Ovary (tissue), 9 donors: Measurements from ENCODE around the gene LTBP2. TPM values are rescaled to one million over a fixed set of nuclear protein-coding genes. Genes with fewer than 3 reads are reported as not detected.

ENCODE experiments used
- DNase-seq, 5 donors: peaks; one replicate each; pipeline ENCODE4 v3.0.0-alpha.2; 2019 to 2020
- H3K27ac ChIP-seq, 2 donors: fragments of 200-600 bp; one replicate each; pipeline versions ENCODE4 v1.5.1 to v1.8.0; 2019 to 2022
- H3K27me3 ChIP-seq: fragments of 200-600 bp; one replicate; pipeline ENCODE4 v1.8.0; 2022
- H3K36me3 ChIP-seq: fragments of 200-600 bp; sonication (generic); one replicate; pipeline ENCODE4 v1.5.1; 2019
- H3K4me1 ChIP-seq: one replicate; pipeline ENCODE4 v1.8.1; 2013; ENCODE audit warnings: mild to moderate bottlenecking, moderate library complexity; ENCODE audit not compliant: insufficient read depth
- H3K4me3 ChIP-seq: fragments of 200-600 bp; sonication (generic); one replicate; pipeline ENCODE4 v1.5.1; 2017
- H3K9me3 ChIP-seq, 2 donors: fragments of 200-600 bp in 1 of 2; sonication (generic) in 1 of 2; one replicate each; pipeline versions ENCODE4 v1.5.1 to v1.8.1; 2013 to 2019; ENCODE audit warnings: mild to moderate bottlenecking in 1 of 2, moderate library complexity in 1 of 2
- CTCF ChIP-seq, 3 donors: fragments of 450-650 bp in 2 of 3; fragments of 200-600 bp in 1 of 3; IDR thresholded peaks; one replicate each; pipeline versions ENCODE4 v1.5.1 to v1.8.0; 2016 to 2022; ENCODE audit warnings: antibody characterized with exemption in 3 of 3, mild to moderate bottlenecking in 1 of 3
- EP300 ChIP-seq: sonication (generic); formaldehyde crosslinking; IDR thresholded peaks from one replicate; pipeline ENCODE4 v1.6.1; 2017; ENCODE audit warnings: antibody characterized with exemption
- POLR2A ChIP-seq: fragments of 450-650 bp; IDR thresholded peaks from one replicate; pipeline ENCODE4 v1.6.1; 2017; ENCODE audit warnings: antibody characterized with exemption, mild to moderate bottlenecking, moderate library complexity
- WGBS, 3 donors: extraction: QIAGEN DNeasy Blood & Tissue Kit in 1 of 3; methylation state at CpG; one replicate each; pipeline versions ENCODE4 v1.1.5 to v1.1.7; 2013 to 2017; 5-methylcytosine and 5-hydroxymethylcytosine counted together
- intact Hi-C, 4 donors: fragments of 100-400 bp; cut with DNase I; formaldehyde crosslinking; loops; one replicate each; pipeline versions ENCODE4 v1.11.0 to v1.15.1; 2022 to 2023
- polyA plus RNA-seq, 2 donors: library from polyadenylated mRNA; stranded (reverse); fragments of 200-250 nt in 1 of 2; fragments of 350-450 nt in 1 of 2; fragmentation: Illumina TruSeq in 1 of 2; extraction: RNeasy Lipid Tissue Mini Kit (QIAGEN cat#74804) in 1 of 2; gene quantifications; one replicate each; pipeline ENCODE4 v1.2.3, GENCODE V29; 2013 to 2014
- total RNA-seq, 7 donors: library from RNA; depleted of rRNA in 2 of 7; stranded (reverse); fragments of >200 nt in 2 of 7; fragmentation: NEBNext Ultra II Directional in 3 of 7; extraction: Animal tissue kit (Norgen Biotek cat#: 25700) in 3 of 7; gene quantifications; one replicate each; pipeline versions ENCODE4 v1.1.0 to v1.2.4, GENCODE V29; 2016 to 2023
- donor health status: DM: no; HTN: no; CAD: no; lungs with moderate emphysema.
- donor health status: DM: no; HTN: no; CAD: no.
- donor health status: Bipolar disorder and iron deficiency.
- donor health status: DM: yes; HTN: yes; CAD: no.
- donor health status: DM: no; HTN: no; CAD: no.
- donor health status: DM: yes; HTN: yes; CAD: no.

LTBP2 gene
- total and polyA plus RNA-seq, 9 donors, result 31.4 to 85.0 (median 60.0) TPM

- no peaks in the 10 kb centered on the region for H3K9me3 ChIP-seq
- peak in 4 of 5 donors; percentile 45 to 73 (median 56) for DNase-seq
- peaks cover 14% of the 10 kb centered on the region for H3K4me1 ChIP-seq
- H3K27me3 ChIP-seq, result no peaks in the 10 kb centered on the region
- 29 to 45% (median 29%) methylated on average over 11 to 14 of the region's 14 CpGs for WGBS, 3 donors
- no peak overlapping the region for H3K4me3 ChIP-seq
- intact Hi-C loops, result no loop called here
- H3K27ac ChIP-seq, result peak overlapping the region; percentile 49 to 69
- no peak for TF ChIP-seq EP300
- TF ChIP-seq POLR2A, result no peak
- no peak for TF ChIP-seq CTCF (IDR thresholded peaks at IDR 0.05)
- no peaks in the 10 kb centered on the region for H3K36me3 ChIP-seq
Measured at GRCh38 chr14:74524076-74524811, 87.8 kb downstream of the LTBP2 start.

GRCh38 chr14:74522740-74523139 is 89.3 kb downstream of the LTBP2 start:
- TF ChIP-seq CTCF (IDR thresholded peaks at IDR 0.05) (no peak), POLR2A (no peak), EP300 (no peak)
- Histone ChIP-seq H3K27ac (no peak overlapping the region), H3K9me3 (no peaks in the 10 kb centered on the region), H3K4me1 (peaks cover 14% of the 10 kb centered on the region), H3K27me3 (no peaks in the 10 kb centered on the region), H3K4me3 (no peak overlapping the region), H3K36me3 (no peaks in the 10 kb centered on the region)
- intact Hi-C loops, result no loop called here
- no peak for DNase-seq
- 95 to 100% (median 96%) methylated on average over 6 to 7 of the region's 7 CpGs for WGBS, 3 donors

- TF ChIP-seq EP300 (no peak), POLR2A (no peak), CTCF (IDR thresholded peaks at IDR 0.05) (no peak)
- intact Hi-C loops, result no loop called here
- WGBS, 3 donors, result 82 to 90% (median 89%) methylated on average over 10 of the region's 10 CpGs
- Histone ChIP-seq H3K4me1 (peaks cover 14% of the 10 kb centered on the region), H3K9me3 (no peaks in the 10 kb centered on the region), H3K27me3 (no peaks in the 10 kb centered on the region), H3K4me3 (no peak overlapping the region), H3K27ac (no peak overlapping the region), H3K36me3 (no peaks in the 10 kb centered on the region)
- DNase-seq, result no peak
Measured at GRCh38 chr14:74521756-74522155, 90.3 kb downstream of the LTBP2 start.

GRCh38 chr14:74519316-74520074 is 92.5 kb downstream of the LTBP2 start:
- 78 to 85% (median 81%) methylated on average over 6 of the region's 6 CpGs for WGBS, 3 donors
- H3K27me3 ChIP-seq, result no peaks in the 10 kb centered on the region
- no peaks in the 10 kb centered on the region for H3K9me3 ChIP-seq
- peaks cover 3% of the 10 kb centered on the region for H3K4me1 ChIP-seq
- no peak overlapping the region for H3K27ac ChIP-seq
- H3K4me3 ChIP-seq, result no peak overlapping the region
- DNase-seq, result peak in 2 of 5 donors; percentile 9 to 25
- no peak for TF ChIP-seq EP300
- no peak for TF ChIP-seq POLR2A
- TF ChIP-seq CTCF (IDR thresholded peaks at IDR 0.05), result no peak
- intact Hi-C loops, result no loop called here
- H3K36me3 ChIP-seq, result no peaks in the 10 kb centered on the region
